ENCODE data around the gene LRRC8D. TPM values are rescaled to one million over a fixed set of nuclear protein-coding genes. Genes with fewer than 3 reads are reported as not detected.

The LRRC8D gene
- total RNA-seq, 3 donors from 2014 or later, result 9.2 to 22.8 (median 11.7) TPM

DNA sequence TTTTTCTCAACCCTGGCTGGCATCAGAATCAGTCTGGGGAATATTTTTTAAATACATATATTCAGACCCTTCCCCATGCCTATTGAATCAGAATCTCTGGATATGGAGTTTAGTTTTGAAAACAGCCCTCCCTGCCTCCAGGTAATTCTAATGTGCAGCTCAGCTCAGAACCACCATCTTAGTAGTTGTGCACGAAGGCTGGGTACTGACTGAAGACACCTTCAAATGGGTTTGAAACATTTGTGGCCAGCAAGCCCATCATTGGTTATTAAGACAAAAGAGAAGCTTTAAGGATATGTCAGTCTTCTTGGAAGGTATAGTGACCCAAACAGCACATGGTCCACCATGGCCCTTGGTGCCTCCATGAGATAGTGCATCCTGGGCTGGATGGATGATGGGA is 7.1 kb downstream of the LRRC8D start:
- no peak overlapping the region for H3K27ac ChIP-seq
- no peaks in the 10 kb centered on the region for H3K9me3 ChIP-seq
- H3K36me3 ChIP-seq, result no peaks in the 10 kb centered on the region
- TF ChIP-seq, protein P1, sequence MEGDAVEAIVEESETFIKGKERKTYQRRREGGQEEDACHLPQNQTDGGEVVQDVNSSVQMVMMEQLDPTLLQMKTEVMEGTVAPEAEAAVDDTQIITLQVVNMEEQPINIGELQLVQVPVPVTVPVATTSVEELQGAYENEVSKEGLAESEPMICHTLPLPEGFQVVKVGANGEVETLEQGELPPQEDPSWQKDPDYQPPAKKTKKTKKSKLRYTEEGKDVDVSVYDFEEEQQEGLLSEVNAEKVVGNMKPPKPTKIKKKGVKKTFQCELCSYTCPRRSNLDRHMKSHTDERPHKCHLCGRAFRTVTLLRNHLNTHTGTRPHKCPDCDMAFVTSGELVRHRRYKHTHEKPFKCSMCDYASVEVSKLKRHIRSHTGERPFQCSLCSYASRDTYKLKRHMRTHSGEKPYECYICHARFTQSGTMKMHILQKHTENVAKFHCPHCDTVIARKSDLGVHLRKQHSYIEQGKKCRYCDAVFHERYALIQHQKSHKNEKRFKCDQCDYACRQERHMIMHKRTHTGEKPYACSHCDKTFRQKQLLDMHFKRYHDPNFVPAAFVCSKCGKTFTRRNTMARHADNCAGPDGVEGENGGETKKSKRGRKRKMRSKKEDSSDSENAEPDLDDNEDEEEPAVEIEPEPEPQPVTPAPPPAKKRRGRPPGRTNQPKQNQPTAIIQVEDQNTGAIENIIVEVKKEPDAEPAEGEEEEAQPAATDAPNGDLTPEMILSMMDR (IDR thresholded peaks at IDR 0.05), result no peak
- DNase-seq (ENCODE audit: low spot score in 2 of 2), result no peak
- H3K4me1 ChIP-seq, result peaks cover 0 to 7% of the 10 kb centered on the region in 2 donors
- no peak overlapping the region for H3K4me3 ChIP-seq
- intact Hi-C loops (cut with DNase I; ENCODE audit: low total_unique reads), result no loop called here
- no peaks in the 10 kb centered on the region for H3K27me3 ChIP-seq

DNA sequence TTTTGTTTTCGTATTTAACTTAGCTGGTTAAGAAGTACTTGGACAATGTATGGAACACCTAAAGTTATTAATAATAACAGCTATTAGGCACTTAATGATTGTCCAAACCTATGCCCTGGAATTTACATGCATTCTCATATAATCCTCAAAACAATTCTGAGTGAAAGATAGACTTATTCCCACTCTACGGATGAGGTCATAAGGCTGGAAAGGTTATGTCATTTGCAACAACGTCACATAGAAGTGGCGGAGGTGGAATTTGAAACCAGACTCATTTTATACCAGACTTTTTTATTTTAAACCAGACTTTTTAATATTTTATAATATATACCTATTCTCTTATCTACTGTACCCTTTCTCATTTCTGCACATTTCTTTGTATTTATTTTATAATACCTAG is 8.4 kb downstream of the LRRC8D start:
- H3K27me3 ChIP-seq, result no peaks in the 10 kb centered on the region
- DNase-seq (ENCODE audit: low spot score in 2 of 2), result no peak
- no peak overlapping the region for H3K27ac ChIP-seq
- no peaks in the 10 kb centered on the region for H3K9me3 ChIP-seq
- H3K4me3 ChIP-seq, result no peak overlapping the region
- H3K4me1 ChIP-seq, result peaks cover 0 to 11% of the 10 kb centered on the region in 2 donors
- H3K36me3 ChIP-seq, result no peaks in the 10 kb centered on the region
- TF ChIP-seq POLR2AphosphoS5 (IDR thresholded peaks at IDR 0.05) (no peak), POLR2A (IDR thresholded peaks at IDR 0.05) (no peak)
- TF ChIP-seq, protein P1 (IDR thresholded peaks at IDR 0.05), result no peak
- intact Hi-C loops (cut with DNase I; ENCODE audit: low total_unique reads), result no loop called here

DNA sequence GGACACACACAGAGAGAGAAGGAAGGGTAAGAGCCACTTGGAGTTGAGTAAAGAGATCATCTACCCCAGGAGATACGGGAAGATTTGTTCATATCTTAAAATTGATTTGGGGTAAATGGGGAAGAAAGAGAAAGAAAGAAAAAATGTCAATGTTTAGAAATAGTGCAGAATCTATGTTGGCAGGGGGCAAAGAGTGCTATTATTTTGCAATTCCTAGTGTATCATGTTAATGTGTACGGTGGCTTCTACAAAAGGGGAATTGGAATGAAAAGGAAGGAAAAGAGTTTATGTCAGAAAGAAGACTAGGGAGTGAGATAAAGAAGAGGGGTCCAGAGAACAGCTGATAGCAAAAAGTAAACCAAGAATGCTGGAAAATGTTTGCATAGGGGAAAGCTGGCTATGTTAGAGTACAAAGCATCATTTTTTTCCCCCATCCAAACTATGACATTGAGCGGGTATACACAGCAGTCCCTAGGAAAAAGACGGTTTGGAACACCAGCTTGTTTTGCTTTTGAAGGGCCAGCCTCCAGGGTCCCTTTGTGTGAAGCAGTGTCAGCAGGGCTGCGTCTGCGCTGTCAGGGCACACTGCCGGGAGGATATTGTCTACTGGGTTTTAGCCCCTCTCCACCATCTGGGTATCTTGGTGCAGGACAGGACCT is 10.8 kb downstream of the LRRC8D start:
- no peak for DNase-seq (ENCODE audit: low spot score in 2 of 2)
- Histone ChIP-seq H3K27ac (peak overlapping the region in 1 of 2 donors; percentile 84), H3K4me3 (no peak overlapping the region), H3K27me3 (no peaks in the 10 kb centered on the region), H3K36me3 (no peaks in the 10 kb centered on the region), H3K4me1 (peaks cover 0 to 21% of the 10 kb centered on the region in 2 donors), H3K9me3 (no peaks in the 10 kb centered on the region)
- no peak for TF ChIP-seq POLR2A (IDR thresholded peaks at IDR 0.05)
- TF ChIP-seq, protein P1 (IDR thresholded peaks at IDR 0.05), result no peak
- no peak for TF ChIP-seq POLR2AphosphoS5 (IDR thresholded peaks at IDR 0.05)
- intact Hi-C loops (cut with DNase I; ENCODE audit: low total_unique reads), result no loop called here

DNA sequence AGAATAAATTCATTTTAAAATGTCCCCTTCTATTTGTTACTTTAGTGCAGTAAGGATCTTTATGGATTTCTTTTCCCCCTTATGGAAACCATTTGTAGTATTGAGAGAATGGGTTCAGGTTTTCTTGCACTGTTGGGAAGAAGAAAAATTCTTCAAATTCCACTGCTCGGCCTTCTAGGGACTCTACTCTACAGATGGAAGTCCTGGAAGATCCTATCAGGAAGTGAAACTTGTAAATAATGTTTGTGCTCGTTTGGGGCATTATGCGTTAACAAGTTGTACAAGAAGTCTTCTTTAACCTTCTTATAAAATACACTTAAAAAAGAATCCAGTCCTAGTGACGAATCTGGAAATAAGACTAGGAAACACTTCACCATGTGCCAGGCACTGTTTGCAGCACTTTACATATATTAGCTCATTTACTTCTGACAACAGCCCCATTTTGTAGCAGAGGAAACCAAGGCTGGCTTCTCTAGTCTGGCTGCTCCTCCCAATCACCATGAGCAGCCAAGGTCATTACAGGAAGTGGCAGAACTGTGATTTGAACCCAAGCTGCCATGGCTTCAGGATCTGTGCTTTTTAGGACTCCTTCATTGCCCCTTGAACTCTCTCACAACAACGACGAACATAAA is 11.8 kb downstream of the LRRC8D start:
- Histone ChIP-seq H3K9me3 (no peaks in the 10 kb centered on the region), H3K36me3 (no peaks in the 10 kb centered on the region), H3K27ac (peak overlapping the region; percentile 62 to 84), H3K4me3 (no peak overlapping the region), H3K27me3 (no peaks in the 10 kb centered on the region), H3K4me1 (peaks cover 0 to 27% of the 10 kb centered on the region in 2 donors)
- intact Hi-C loops (cut with DNase I; ENCODE audit: low total_unique reads), result no loop called here
- TF ChIP-seq POLR2A (IDR thresholded peaks at IDR 0.05) (no peak), POLR2AphosphoS5 (IDR thresholded peaks at IDR 0.05) (no peak)
- TF ChIP-seq, protein P1 (IDR thresholded peaks at IDR 0.05), result no peak
- DNase-seq (ENCODE audit: low spot score in 2 of 2), result no peak

Data from breast epithelium (tissue), 4 donors.